ENCODE measurements around the gene PRR23C. TPM values are rescaled to one million over a fixed set of nuclear protein-coding genes. Genes with fewer than 3 reads are reported as not detected.

Gene PRR23C
- total RNA-seq (not detected), polyA plus RNA-seq (not detected)
- long read RNA-seq, donor 1, result 0 reads
- long read RNA-seq, donor 2, result 0 reads
- long read RNA-seq, donor 3, result 0 reads
- long read RNA-seq, donor 4, result 0 reads

DNA sequence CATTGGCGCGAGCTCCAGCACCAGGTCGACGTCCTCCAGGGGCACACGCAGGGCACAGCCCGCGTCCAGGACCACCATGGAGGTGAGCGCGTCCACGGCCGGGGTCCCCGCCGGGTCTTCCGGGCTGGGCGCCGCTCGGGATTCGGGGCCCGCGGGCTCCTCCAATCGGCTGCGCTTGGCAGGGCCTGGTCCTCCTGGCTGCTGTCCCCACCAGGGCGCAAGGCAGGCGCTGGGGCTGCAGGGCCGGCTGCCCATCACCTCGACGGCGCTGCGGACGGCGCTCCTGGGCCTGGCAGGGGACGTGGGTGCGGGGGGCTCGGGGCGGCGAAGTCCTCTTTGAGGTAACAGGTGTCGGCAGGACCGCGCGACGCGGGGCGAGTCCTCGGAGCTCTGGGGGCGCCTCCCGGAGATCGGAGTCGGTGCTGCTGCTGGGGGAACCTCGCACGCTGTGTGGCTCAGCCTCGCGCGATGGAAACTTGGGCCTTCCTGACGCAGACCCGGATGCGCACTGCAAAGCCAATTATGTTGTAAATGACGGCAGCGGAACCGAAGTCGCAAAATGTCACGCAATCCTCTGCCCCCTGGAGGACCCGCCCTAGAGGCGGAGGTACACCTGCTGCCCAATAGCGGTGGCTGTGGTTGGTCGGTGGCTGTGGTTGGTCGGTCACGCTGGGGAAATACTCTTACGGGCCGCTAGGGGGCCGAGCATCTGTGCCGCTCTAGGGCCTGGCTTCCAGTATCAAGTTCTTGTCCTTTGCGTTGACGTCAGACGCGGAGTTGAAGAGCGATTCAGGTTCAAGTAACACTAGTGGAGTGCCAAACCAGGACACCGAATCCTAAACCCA, at the start of gene PRR23C:
TSS of gene PRR23C (minus strand) at position 527 of the 845 bp plus-strand sequence. CDS start at position 255, 272 bp downstream.
- H3K4me3 ChIP-seq (ENCODE audit: low read length), result no peak within 1 kb of the TSS
- H3K27me3 ChIP-seq (ENCODE audit: control insufficient read depth, insufficient read depth), result no peaks in the 10 kb centered on the region
- DNase-seq, result no peak
- no peaks in the 10 kb centered on the region for H3K9me3 ChIP-seq (ENCODE audit: control insufficient read depth, low read length)
- no peak for ATAC-seq
- H3K4me1 ChIP-seq (ENCODE audit: control insufficient read depth, insufficient read depth, low read length), result no peaks in the 10 kb centered on the region
- 48% methylated on average over 77 of the region's 77 CpGs for WGBS
- no peak within 1 kb of the TSS for H3K27ac ChIP-seq (ENCODE audit: low read length)
- intact Hi-C loops (cut with DNase I), result no loop called here

DNA sequence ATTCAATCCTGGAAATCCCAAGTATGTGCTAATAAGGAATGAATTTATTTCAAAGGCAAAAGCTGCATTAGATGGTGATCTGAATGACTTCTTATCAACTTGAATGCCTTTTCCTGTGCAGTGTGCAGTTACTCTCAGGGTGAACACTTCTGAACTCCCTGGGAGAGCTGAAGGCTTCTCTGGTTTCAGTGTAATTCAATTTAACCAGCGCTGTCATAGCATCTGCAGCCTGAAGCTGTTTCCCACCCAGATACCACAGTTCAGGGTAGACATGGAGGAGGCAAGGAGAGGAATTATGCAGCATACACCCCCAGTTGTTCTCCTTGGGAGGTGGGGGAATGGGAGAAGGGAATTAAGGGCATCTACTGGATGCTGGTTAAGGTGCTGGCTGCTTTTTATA, 49.1 kb upstream of the PRR23C start:
- DNase-seq (no peak), ATAC-seq (no peak)
- no peaks in the 10 kb centered on the region for H3K4me1 ChIP-seq (ENCODE audit: control insufficient read depth, insufficient read depth, low read length)
- no peak overlapping the region for H3K27ac ChIP-seq (ENCODE audit: low read length)
- no peaks in the 10 kb centered on the region for H3K27me3 ChIP-seq (ENCODE audit: control insufficient read depth, insufficient read depth)
- no peak overlapping the region for H3K4me3 ChIP-seq (ENCODE audit: low read length)
- WGBS, result 71% methylated on average over 1 of the region's 1 CpG
- no peaks in the 10 kb centered on the region for H3K9me3 ChIP-seq (ENCODE audit: control insufficient read depth, low read length)
- intact Hi-C loops (cut with DNase I), result no loop called here

DNA sequence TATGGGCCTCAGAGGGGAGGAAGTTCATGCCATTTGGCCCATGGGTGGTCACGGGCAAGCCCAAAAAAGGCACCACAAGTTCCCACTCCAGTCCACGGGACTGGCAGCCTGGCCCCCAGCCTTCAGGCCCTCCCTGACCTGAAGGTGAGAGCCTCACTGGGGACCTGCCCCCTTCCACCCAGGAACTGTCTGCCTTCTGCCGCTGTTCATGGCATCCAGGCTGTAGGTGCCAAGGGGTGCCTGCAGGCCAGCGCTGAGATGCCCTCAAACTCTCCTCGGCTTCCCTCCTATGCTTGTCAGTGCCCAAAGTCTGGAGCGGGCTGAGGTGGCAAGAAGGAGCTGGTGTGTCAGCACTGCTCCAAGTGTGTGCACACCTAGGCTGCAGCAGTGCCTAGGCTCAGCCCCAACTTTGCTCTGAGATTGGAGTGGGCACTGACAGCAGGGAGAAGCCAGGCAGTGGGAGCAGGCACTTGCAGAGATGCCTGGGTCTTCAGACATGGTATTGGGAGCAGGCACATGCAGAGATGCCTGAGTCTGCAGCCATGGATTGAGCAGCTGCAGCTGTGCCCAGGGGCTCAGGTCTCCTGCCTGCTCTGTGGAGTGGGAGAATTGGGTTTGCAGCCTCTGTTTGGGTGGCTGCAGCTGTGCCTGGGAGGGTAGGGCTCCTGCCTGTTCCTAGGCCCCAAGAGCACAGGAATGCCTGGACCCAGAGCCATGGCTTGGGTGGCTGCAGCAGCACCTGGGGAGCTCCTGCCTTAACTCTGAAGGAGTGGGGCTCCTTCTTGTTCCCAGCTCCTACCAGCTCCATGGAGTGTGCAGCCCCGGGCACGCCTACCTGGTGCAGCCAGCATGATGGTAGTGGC, 44.0 kb upstream of the PRR23C start:
- intact Hi-C loops (cut with DNase I), result no loop called here
- no peaks in the 10 kb centered on the region for H3K4me1 ChIP-seq (ENCODE audit: control insufficient read depth, insufficient read depth, low read length)
- 83% methylated on average over 8 of the region's 8 CpGs for WGBS
- DNase-seq (no peak), ATAC-seq (no peak)
- H3K9me3 ChIP-seq (ENCODE audit: control insufficient read depth, low read length), result no peaks in the 10 kb centered on the region
- H3K4me3 ChIP-seq (ENCODE audit: low read length), result no peak overlapping the region
- no peaks in the 10 kb centered on the region for H3K27me3 ChIP-seq (ENCODE audit: control insufficient read depth, insufficient read depth)
- H3K27ac ChIP-seq (ENCODE audit: low read length), result no peak overlapping the region

DNA sequence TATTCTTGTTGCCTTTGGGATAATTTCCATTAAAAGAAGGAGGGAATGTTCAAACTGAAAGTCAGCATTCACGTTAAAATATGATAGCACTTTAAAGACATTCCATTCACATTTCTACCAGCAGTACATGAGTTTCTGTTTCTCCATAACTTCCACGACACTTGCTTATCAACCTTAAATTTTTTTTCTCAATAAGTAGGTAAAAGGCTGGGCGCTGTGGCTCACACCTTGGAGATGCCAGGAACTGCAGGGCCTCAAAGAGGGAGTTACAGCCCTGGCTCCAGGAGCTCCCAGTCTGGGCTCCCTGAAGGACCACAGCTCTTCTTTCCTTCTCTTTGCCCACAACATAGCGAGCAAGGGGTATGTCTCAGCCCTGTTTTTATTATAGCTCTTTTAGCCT, 42.9 kb upstream of the PRR23C start:
- 72% methylated on average over 4 of the region's 4 CpGs for WGBS
- DNase-seq, result no peak
- no peaks in the 10 kb centered on the region for H3K27me3 ChIP-seq (ENCODE audit: control insufficient read depth, insufficient read depth)
- intact Hi-C loops (cut with DNase I), result no loop called here
- no peaks in the 10 kb centered on the region for H3K4me1 ChIP-seq (ENCODE audit: control insufficient read depth, insufficient read depth, low read length)
- H3K27ac ChIP-seq (ENCODE audit: low read length), result no peak overlapping the region
- H3K4me3 ChIP-seq (ENCODE audit: low read length), result no peak overlapping the region
- H3K9me3 ChIP-seq (ENCODE audit: control insufficient read depth, low read length), result peaks cover 2% of the 10 kb centered on the region
- ATAC-seq, result no peak

DNA sequence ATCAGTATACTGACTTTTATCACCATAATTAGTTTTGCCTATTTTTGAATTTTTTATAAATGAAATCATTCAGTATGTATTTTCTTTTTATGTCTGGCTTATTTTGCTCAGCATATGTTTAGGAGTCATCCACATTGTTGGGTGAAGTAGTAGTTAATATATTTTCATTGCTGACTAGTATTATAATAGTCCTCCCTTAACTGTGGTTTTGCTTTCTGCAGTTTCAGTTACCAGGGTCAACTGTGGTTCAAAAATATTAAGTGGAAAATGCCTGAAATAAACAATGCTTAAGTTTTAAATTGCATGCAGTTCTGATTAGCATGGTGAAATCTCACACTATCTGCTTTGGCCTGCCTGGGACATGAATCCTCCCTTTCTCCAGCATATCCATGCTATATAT, 39.5 kb upstream of the PRR23C start:
- DNase-seq (no peak), ATAC-seq (no peak)
- H3K27ac ChIP-seq (ENCODE audit: low read length), result no peak overlapping the region
- H3K27me3 ChIP-seq (ENCODE audit: control insufficient read depth, insufficient read depth), result no peaks in the 10 kb centered on the region
- H3K4me3 ChIP-seq (ENCODE audit: low read length), result no peak overlapping the region
- no peaks in the 10 kb centered on the region for H3K4me1 ChIP-seq (ENCODE audit: control insufficient read depth, insufficient read depth, low read length)
- intact Hi-C loops (cut with DNase I), result no loop called here
- peaks cover 2% of the 10 kb centered on the region for H3K9me3 ChIP-seq (ENCODE audit: control insufficient read depth, low read length)

DNA sequence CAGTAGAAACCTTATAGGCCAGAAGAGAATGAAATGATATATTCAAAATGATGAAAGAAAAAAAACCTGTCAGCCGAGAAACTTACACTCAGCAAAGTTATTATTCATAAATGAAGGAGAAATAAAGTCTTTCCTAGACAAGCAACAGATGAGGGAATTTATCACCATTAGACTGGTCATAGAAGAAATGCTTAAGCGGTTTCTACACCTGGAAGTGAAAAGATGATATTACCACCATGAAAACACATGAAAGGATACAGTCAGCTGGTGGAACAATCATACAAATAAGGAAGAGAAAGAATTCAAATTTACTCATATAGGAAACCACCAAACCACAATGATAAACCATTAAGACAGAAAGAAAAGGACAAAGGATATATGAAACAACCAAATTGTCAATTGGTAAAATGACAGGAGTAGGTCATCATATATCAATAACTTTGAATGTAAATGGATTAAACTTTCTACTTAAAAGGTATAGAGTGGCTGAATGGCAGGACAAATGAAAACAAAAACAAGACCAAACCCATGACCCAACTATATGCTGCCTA, 29.9 kb upstream of the PRR23C start:
- no peak overlapping the region for H3K27ac ChIP-seq (ENCODE audit: low read length)
- H3K4me3 ChIP-seq (ENCODE audit: low read length), result no peak overlapping the region
- intact Hi-C loops (cut with DNase I), result no loop called here
- ATAC-seq (no peak), DNase-seq (no peak)
- H3K4me1 ChIP-seq (ENCODE audit: control insufficient read depth, insufficient read depth, low read length), result no peaks in the 10 kb centered on the region
- H3K9me3 ChIP-seq (ENCODE audit: control insufficient read depth, low read length), result peaks cover 5% of the 10 kb centered on the region
- H3K27me3 ChIP-seq (ENCODE audit: control insufficient read depth, insufficient read depth), result no peaks in the 10 kb centered on the region
- WGBS, result 85% methylated on average over 2 of the region's 2 CpGs

DNA sequence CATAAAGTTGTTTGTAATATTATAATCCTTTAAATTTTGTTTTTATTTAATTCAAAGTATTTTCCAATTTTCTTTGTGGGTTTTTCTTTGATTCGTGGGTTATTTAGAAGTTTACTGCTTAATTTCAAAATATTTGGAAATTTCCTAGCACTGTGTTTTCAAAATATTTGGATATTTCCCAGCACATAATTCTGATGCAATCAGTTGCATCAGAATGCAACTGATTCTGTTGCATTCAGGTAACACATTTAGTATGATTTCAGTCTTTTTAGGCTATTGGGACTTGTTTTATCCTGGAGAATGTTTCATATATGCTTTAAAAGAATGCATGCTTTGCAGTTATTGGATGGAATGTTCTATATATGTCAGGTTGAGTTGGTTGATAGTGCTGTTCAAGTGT, 18.2 kb upstream of the PRR23C start:
- 38% methylated on average over 1 of the region's 1 CpG for WGBS
- no peak overlapping the region for H3K27ac ChIP-seq (ENCODE audit: low read length)
- ATAC-seq (no peak), DNase-seq (no peak)
- H3K27me3 ChIP-seq (ENCODE audit: control insufficient read depth, insufficient read depth), result no peaks in the 10 kb centered on the region
- intact Hi-C loops (cut with DNase I), result no loop called here
- H3K4me3 ChIP-seq (ENCODE audit: low read length), result no peak overlapping the region
- H3K4me1 ChIP-seq (ENCODE audit: control insufficient read depth, insufficient read depth, low read length), result no peaks in the 10 kb centered on the region
- H3K9me3 ChIP-seq (ENCODE audit: control insufficient read depth, low read length), result no peaks in the 10 kb centered on the region

DNA sequence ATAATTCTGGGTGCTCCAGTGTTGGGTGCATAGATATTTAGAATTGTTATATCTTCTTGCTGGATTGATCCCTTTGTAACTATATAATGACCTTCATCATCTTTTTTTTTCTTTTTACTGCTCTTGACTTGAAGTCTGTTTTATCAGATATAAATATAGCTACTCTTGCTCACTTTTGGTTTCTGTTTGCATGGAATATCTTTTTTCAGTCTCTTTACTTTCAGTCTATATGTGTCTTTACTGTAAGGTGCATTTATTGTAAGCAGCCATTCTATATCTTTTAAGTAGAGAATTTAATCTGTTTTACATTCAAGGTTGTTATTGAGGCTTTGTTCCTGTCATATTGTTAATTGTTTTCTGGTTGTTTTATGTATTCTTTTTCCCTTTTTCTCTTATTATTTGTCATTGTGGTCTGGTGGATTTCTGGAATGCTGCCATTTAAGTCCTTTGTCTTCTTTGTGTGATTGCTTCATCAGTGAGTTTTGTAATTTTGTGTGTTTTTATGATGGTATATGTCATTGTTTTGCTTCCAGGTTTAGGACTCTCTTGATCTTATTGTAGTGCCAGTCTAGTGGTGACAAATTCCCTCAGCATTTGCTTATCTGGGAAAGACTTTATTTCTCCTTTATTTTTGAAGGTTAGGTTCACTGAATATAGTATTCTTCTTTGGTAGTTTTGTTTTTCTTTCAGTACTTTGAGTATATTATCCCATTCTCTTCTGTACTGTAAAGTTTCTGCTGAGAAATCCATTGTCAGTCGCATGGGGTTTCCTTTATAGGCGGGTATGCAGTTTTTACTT, 8.3 kb upstream of the PRR23C start:
- DNase-seq, result no peak
- WGBS, result 71% methylated on average over 2 of the region's 2 CpGs
- ATAC-seq, result no peak
- Histone ChIP-seq H3K4me3 (ENCODE audit: low read length) (no peak overlapping the region), H3K9me3 (ENCODE audit: control insufficient read depth, low read length) (no peaks in the 10 kb centered on the region), H3K27ac (ENCODE audit: low read length) (no peak overlapping the region), H3K4me1 (ENCODE audit: control insufficient read depth, insufficient read depth, low read length) (no peaks in the 10 kb centered on the region), H3K27me3 (ENCODE audit: control insufficient read depth, insufficient read depth) (no peaks in the 10 kb centered on the region)
- intact Hi-C loops (cut with DNase I), result no loop called here

DNA sequence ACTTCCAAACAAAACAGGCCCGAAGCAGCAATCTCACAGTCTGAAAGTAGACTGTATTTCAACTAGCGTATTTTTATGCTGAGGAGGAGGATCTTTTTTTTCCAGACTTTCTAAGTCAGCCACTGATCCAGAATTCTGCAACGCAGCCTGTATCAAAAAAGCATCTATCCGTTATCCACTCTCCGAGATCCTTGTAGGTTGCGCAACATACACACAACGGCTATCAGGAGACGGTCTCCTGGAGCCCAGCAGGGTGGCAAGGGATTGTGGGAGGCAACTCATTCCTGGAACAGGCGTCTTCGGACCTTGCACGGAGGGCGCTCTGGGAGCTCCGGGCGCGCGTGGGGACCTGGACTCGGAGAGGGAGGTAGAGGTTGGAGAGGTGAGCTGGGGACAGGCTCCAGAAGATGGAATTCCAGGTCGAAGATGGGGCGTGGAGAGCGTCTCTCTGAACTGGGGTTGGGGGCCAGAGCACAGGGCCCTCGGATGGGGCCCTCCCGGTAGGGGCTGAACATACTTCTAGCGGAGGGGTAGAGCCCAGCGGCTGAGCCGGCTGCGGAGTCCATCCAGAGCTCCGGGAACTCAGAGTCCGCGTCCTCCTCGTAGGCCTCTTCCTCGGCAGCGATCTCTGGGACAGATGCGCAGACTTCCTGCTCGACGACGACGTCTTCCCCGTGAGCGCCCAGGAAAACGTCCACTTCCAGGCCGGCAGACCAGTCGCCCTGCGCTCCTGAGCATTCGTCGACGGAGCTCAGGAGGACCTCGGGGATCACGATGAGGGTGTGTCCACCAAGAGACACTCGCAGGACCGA, 932 bp downstream of the PRR23C start:
- Histone ChIP-seq H3K9me3 (ENCODE audit: control insufficient read depth, low read length) (no peaks in the 10 kb centered on the region), H3K4me3 (ENCODE audit: low read length) (no peak overlapping the region), H3K27me3 (ENCODE audit: control insufficient read depth, insufficient read depth) (no peaks in the 10 kb centered on the region), H3K4me1 (ENCODE audit: control insufficient read depth, insufficient read depth, low read length) (no peaks in the 10 kb centered on the region), H3K27ac (ENCODE audit: low read length) (no peak overlapping the region)
- WGBS, result 69% methylated on average over 50 of the region's 50 CpGs
- DNase-seq (peak in 2 of 3 donors; percentile 45 to 48), ATAC-seq (no peak)
- intact Hi-C loops (cut with DNase I), result no loop called here

DNA sequence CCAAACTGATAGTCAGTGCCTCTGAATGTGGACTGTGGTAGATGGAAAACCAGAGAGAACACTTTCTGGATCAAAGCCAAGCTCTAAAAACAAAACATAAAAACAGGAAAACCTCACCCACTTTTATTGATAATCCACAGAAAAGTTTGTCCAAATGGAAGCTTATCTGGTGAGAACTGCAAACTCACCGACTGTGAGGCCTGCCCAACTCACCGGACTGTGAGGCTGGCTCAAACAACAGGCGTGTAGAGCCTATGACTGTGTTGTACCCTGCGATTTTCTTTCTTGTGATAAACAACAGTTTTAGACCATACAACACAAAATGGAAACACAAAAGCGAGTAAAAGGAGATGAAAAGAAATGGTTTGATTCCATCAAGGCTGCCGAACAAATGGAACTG, 7.2 kb downstream of the PRR23C start:
- H3K4me3 ChIP-seq (ENCODE audit: low read length), result no peak overlapping the region
- H3K27ac ChIP-seq (ENCODE audit: low read length), result no peak overlapping the region
- 67% methylated on average over 6 of the region's 6 CpGs for WGBS
- no peaks in the 10 kb centered on the region for H3K27me3 ChIP-seq (ENCODE audit: control insufficient read depth, insufficient read depth)
- DNase-seq, result no peak
- no peaks in the 10 kb centered on the region for H3K4me1 ChIP-seq (ENCODE audit: control insufficient read depth, insufficient read depth, low read length)
- ATAC-seq, result peak in 1 of 2 donors; percentile 73
- H3K9me3 ChIP-seq (ENCODE audit: control insufficient read depth, low read length), result no peaks in the 10 kb centered on the region
- intact Hi-C loops (cut with DNase I), result no loop called here
